MV-4-11 (cell line): ENCODE measurements around the gene GINM1.
A peak's percentile ranks its signal among the peaks of the same experiment; 100 is the strongest.

Source experiments
- DNase-seq: peaks from one replicate; lab custom pipeline; 2025; lab: John Stamatoyannopoulos, UW

Gene GINM1

GRCh38 chr6:149565527-149566409 lies at the start of gene GINM1:
Gene GINM1 (plus strand): TSS chr6:149566375. CDS start chr6:149566415, 40 bp downstream.
- DNase-seq: peak; percentile 86

GRCh38 chr6:149529650-149530049 lies 36.5 kb upstream of the GINM1 start:
- no peak for DNase-seq

GRCh38 chr6:149534742-149535141 lies 31.4 kb upstream of the GINM1 start:
- DNase-seq: no peak

- DNase-seq: no peak
These were observed 25.0 kb upstream of the GINM1 start for GRCh38 chr6:149541139-149541538.

GRCh38 chr6:149544646-149545257 lies 21.4 kb upstream of the GINM1 start:
- no peak for DNase-seq

- peak; percentile 63 for DNase-seq
These were observed 20.9 kb upstream of the GINM1 start for GRCh38 chr6:149545258-149545753.

- peak; percentile 89 for DNase-seq
These were observed 20.3 kb upstream of the GINM1 start, which contains the start of gene PPIL4 for GRCh38 chr6:149545754-149546471. Gene PPIL4 (minus strand): TSS chr6:149546043. CDS start chr6:149546005, 38 bp downstream.

- DNase-seq: no peak
These were observed 14.3 kb upstream of the GINM1 start for GRCh38 chr6:149551920-149552319.

GRCh38 chr6:149558029-149558428 lies 8.1 kb upstream of the GINM1 start:
- no peak for DNase-seq

GRCh38 chr6:149559389-149559788 lies 6.8 kb upstream of the GINM1 start:
- DNase-seq: no peak

GRCh38 chr6:149560736-149561135 lies 5.4 kb upstream of the GINM1 start:
- DNase-seq: no peak

- no peak for DNase-seq
These were observed 2.8 kb upstream of the GINM1 start for GRCh38 chr6:149563203-149563927.

GRCh38 chr6:149563928-149564325 lies 2.2 kb upstream of the GINM1 start:
- no peak for DNase-seq

- no peak for DNase-seq
These were observed 427 bp downstream of the GINM1 start for GRCh38 chr6:149566410-149567193.

- no peak for DNase-seq
These were observed 1.0 kb downstream of the GINM1 start for GRCh38 chr6:149567194-149567586.

- no peak for DNase-seq
These were observed 1.9 kb downstream of the GINM1 start for GRCh38 chr6:149567945-149568585.

- no peak for DNase-seq
These were observed 14.7 kb downstream of the GINM1 start for GRCh38 chr6:149580880-149581279.

GRCh38 chr6:149581349-149581748 lies 15.2 kb downstream of the GINM1 start:
- DNase-seq: no peak

GRCh38 chr6:149586149-149586548 lies 20.0 kb downstream of the GINM1 start:
- DNase-seq: no peak

- no peak for DNase-seq
These were observed 26.8 kb downstream of the GINM1 start for GRCh38 chr6:149592983-149593382.
